ENCODE data around the gene MTHFD1L.
"Not testable (repeated sequence)": the region's sequence is repeated elsewhere in the genome, so short reads cannot be mapped to it uniquely, and the experiment has no call there.

The MTHFD1L gene

GRCh38 chr6:151101816-151102694 is 236.6 kb downstream of the MTHFD1L start:
- DNase-seq = no peak

DNA sequence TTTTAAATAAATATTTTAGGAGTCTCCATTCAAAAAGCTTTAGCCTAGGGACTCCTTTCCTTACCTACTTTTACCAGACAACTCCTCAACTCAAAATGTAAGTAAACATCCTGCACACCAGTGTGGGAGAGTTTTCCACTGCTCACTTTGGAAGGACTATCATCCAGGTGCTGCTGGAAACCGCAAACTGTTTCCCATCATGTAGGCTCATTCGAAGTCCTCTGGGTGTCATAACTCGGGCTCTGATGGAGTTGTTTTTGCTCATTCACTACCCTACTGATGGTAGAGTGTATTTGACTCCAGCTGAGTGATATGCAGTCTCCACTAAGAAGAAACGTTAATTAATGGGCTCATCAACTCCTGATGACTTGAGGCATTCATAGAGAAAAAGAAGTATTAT is 237.8 kb downstream of the MTHFD1L start:
- DNase-seq = no peak

- DNase-seq = no peak
Observed at GRCh38 chr6:151107897-151108427, 242.5 kb downstream of the MTHFD1L start.

DNA sequence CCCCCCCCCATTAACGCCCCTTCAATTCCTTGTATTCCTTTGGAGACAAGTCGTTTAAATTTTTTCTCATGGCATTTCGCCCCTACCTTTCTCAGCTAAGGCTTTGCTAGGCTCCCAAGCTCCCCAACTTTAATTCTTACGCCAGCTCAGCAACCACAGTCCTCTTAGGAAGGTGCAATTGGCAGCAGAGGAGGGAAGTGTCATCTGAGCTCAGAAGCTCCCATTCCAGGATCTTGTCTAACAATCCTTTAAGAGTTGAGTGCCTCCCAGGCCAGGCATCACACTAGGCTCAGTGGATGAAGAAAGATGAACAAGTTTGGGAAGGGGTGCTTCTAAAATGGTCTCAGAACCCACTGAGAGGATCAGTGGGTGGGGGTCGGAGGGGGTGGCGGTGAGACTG is 243.0 kb downstream of the MTHFD1L start:
- DNase-seq = no peak

- DNase-seq = no peak
Observed at GRCh38 chr6:151109361-151109760, 243.9 kb downstream of the MTHFD1L start.

DNA sequence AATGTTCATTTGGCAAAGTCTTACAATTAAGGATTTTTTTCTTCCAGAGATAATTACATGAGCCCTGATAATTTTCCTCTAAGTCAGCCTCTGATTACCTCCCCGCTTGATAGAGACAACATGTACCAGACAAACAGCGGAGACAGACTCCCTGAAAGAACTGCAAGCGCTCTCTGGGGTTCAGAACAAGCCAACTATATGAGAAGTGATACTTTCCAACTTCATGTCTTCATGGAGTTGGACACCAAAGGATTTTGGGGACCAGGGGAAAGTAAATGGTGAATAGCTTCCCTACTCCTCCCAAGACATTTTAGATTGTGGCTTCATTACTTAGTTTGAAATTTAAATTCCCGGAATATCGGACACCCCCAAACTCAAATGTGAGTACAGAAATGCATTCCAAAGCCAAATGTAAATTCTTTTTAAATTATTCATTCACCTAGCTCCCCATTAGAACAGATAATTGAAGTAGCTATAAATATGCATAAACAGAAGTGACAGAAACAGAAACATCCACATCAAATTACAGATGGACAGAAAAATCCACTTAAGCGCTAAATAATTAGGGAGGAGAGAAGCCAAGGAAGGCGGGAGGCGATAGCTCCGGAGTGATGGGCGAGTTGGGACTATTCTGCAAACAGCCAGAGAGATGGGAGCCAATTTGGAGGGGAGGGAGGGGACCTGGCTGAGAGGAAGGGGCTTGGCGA is 244.5 kb downstream of the MTHFD1L start:
- no peak for DNase-seq

- DNase-seq = no peak
Observed at GRCh38 chr6:151110576-151110905, 245.0 kb downstream of the MTHFD1L start.

GRCh38 chr6:151111670-151112069 is 246.2 kb downstream of the MTHFD1L start:
- no peak for DNase-seq

GRCh38 chr6:151112130-151112529 is 246.6 kb downstream of the MTHFD1L start:
- no peak for DNase-seq

DNA sequence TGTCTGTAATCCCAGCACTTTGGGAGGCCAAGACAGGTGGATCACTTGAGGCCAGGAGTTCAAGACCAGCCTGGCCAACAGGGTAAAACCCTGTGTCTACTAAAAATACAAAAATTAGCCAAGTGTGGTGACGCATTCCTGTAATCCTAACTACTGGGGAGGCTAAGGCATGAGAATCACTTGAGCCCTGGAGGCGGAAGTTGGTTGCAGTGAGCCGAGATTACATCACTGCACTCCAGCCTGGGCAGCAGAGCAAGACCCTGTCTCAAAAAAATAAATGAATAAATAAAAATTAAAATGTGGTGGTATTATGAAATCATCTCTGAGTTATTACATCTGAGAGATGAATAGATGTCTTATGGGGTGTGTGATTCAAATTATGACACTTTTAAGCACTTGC is 247.4 kb downstream of the MTHFD1L start:
- DNase-seq = not testable (repeated sequence)

DNA sequence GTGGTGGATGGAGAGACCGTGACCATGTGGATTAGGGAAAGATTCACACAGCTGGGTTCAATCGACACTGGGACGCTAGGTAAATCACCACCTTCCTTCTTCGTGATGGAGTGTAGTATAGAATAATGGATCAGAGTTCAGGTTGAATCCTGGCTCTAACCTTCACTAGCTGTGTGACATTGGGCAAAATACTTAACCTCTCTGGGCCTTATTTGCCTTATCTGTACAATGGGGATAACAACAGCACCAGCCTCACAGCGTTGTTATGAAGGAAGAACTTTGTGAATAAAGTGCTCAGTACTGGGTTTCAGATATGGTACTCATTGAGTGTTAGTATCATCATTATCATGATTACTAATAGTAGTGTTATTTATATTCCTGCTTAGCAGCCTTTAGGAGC is 248.1 kb downstream of the MTHFD1L start:
- DNase-seq = no peak

DNA sequence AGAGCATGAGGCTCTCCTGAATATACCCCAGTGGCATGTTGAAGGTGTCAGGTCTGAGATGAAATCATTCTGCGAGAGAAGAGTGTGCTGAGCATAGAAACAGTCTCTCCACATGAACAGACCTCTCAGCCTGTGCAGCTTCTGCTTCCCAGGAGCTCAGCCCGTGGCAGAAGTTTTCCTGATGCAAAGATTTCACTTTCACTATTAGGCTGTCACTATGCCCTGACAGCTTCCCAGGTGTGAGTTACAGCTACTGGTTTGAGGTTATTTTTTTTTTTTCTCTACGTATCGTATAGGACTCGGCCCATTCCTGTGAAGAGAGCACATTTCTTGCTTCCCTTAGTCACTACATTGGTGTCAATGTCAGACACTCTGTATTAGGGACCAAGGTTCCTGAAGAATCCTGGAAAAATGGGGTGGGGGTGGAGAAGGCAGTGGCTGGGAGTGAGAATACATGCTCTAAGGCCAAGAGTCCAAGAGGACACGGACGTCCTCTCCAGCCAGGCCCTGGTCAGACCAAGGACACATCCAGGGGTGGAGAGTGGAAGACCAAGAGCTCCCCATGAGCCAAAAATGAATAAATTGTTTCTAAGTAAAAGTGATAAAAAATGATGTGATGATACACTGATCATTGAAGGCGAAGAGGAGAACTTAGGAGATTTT is 253.1 kb downstream of the MTHFD1L start:
- no peak for DNase-seq

DNA sequence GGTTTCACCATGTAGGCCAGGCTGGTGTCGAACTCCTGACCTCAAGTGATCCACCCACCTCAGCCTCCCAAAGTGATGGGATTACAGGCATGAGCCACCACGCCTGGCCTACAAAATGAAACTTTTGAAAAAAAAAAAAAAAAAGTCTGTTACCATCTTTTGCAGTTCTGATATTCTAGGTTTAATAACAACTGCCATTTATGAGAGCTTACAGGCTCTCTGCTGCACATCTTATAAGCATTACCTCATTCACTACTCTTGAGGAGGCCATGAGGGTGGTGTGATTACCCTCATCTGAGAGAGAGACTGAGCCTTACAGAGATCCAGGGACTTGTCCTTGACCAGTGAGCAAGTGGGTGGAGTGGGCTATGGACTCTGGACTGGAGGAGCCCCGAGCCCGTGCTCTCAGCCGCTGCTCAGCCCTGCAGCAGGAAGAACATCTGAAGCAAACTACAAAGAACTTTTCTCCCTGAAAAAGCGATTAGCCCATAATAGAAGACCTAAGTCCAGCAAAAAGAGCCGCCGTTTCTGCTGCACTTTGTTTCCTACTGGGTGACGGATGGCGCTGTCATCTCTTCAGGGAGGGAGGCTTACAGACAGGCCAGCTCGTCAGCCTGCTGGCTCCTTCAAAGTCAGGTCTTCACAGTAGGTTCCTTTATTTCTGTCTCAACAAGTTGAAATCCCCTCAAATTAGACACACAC is 254.5 kb downstream of the MTHFD1L start:
- DNase-seq = no peak

- DNase-seq = no peak
Observed at GRCh38 chr6:151121900-151122299, 256.4 kb downstream of the MTHFD1L start.

- DNase-seq = not testable (repeated sequence)
Observed at GRCh38 chr6:151123641-151124040, 258.1 kb downstream of the MTHFD1L start.

DNA sequence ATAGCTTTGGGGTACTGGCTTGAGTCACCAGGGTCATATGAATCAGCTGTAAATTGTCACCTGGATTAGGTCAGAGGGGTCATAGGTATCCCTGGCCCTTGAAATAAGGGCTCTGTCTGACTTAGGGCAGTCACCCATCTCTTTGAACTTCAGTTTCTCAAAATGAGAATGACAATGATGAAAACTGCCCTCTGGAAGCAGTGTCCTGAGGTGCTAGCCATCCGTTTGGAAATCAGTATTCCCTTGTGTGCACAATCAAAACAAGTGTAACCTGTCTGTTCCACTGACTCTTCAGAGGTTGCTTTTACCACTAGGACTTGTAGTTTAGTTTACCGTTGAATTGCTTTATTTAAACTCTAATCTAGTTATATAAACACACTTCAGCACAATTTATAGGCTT is 259.7 kb downstream of the MTHFD1L start:
- not testable (repeated sequence) for DNase-seq

DNA sequence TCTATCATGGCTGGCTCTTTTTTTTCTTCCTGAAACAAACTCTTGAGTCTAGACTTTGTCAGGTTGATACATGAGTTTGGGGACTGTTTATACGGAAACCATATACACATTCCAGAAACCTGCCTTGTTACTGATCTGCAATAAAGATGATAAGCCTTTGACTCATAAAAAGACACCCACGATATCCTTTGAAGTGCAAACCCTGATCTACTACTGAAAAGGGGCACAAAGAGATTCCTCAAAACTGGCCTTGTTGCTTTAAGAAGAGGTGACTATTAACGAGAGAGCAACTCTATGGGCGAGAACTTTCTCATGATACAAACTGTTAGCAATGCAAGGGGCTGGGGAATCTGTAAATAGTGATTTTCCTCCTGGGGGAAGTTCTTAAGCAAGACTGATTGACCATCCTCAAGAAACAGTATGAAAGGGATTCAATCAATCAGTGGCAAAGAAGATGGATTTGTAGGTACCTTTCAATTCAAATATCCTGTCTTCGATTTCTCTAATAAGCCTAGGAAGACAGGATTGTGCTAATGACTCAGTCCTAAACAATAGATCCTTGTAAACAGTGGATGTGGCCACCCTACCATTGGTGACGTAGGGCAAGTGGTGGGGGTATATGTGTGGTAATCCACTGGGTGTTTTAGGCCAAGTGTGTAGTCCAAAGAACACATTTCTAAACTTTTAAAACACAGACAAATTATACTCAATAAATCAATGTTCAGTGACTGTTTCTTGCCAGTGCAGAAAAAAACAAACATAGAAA is 260.3 kb downstream of the MTHFD1L start:
- DNase-seq = not testable (repeated sequence)

DNA sequence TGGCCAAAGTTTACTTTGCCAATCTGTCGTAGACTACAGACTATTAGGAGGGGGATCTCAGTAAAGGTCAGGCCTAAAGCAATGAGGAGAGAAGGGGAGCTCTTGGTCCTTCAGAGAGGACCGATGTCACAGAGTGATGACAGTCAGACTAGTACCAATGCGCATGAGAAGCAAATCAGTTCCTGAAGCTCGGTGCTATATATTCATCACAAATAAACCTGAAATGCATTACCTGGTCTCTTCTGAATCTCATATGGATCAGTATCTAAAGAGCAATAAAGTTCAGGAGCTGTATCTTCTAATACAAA is 260.9 kb downstream of the MTHFD1L start:
- DNase-seq = not testable (repeated sequence)

DNA sequence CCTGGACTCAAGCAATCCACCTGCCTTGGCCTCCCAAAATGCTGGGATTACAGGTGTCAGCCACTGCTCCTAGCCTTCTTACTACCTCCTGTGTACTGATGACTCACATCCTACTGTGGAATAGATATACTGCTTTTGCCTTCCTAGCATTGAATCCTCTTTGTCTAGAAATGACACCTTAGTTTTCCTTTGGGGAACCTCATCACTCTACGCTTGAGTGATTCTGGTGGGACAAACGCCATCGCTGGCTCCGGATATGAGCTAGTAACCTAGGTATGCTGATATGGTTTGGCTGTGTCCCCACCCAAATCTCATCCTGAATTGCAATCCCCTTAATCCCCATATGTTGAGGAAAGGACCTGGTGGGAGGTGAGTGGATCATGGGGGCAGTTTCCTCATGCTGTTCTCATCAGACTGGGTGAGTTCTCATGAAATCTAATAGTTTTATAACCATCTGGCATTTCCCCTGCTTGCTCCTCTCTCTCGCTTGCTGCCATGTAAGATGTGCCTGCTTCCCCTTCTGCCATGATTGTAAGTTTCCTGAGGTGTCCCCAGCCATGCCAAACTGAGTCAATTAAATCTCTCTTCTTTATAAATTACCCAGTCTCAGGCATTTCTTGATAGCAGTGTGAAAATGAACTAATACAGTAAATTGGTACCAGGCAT is 261.8 kb downstream of the MTHFD1L start:
- not testable (repeated sequence) for DNase-seq

- no peak for DNase-seq
Observed at GRCh38 chr6:151128763-151129370, 263.4 kb downstream of the MTHFD1L start.

DNA sequence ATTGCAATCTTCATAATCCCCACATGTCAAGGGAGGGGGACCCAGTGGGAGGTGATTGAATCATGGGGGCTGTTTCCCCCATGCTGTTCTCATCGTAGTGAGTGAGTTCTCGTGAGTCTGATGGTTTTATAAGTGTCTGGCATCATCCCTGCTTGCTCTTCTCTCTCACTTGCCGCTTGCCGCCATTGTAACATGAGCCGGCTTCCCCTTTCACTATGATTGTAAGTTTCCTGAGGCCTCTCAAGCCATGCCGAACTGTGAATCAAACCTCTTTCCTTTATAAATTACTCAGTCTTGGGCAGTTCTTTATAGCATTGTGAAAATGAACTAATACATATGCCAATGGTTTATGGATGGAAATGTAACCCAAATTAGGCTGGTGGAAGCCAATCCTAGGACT is 264.8 kb downstream of the MTHFD1L start:
- no peak for DNase-seq
